SJSA1 (cell line): ENCODE results near the gene FNTB. TPM values are rescaled to one million over a fixed set of nuclear protein-coding genes. Genes with fewer than 3 reads are reported as not detected.

Source experiments
- DNase-seq, 2 experiments: peaks; one replicate each; pipeline ENCODE4 v3.0.0-alpha.2; 2015 to 2020; ENCODE audit warnings: low spot score in 2 of 2, low read depth in 1 of 2
- H3K27ac ChIP-seq: fragments of 250-450 bp; sonication (Bioruptor Pico); 2 replicates; pipeline ENCODE4 v1.5.1; 2020; ENCODE audit warnings: mild to moderate bottlenecking, moderate library complexity
- H3K27me3 ChIP-seq: fragments of 250-450 bp; sonication (Bioruptor Pico); replicated peaks from 2 replicates; pipeline ENCODE4 v1.5.1; 2020; ENCODE audit warnings: mild to moderate bottlenecking, moderate library complexity
- H3K36me3 ChIP-seq: fragments of 250-450 bp; sonication (Bioruptor Pico); 2 replicates; pipeline ENCODE4 v1.5.1; 2020; ENCODE audit warnings: mild to moderate bottlenecking
- H3K4me1 ChIP-seq: fragments of 250-450 bp; sonication (Bioruptor Pico); replicated peaks from 2 replicates; pipeline ENCODE4 v1.6.1; 2021; ENCODE audit warnings: mild to moderate bottlenecking
- H3K4me3 ChIP-seq: fragments of 250-450 bp; sonication (Bioruptor Pico); 2 replicates; pipeline ENCODE4 v1.5.1; 2020; ENCODE audit warnings: mild to moderate bottlenecking
- H3K9me3 ChIP-seq: fragments of 250-450 bp; sonication (Bioruptor Pico); replicated peaks from 2 replicates; pipeline ENCODE4 v1.5.1; 2020; ENCODE audit warnings: mild to moderate bottlenecking
- total RNA-seq: library from RNA; depleted of rRNA; stranded (reverse); fragments of >200 nt; shearing (Covaris generic); gene quantifications from 2 replicates; pipeline ENCODE4 v1.2.3, GENCODE V29; 2014

The FNTB gene
- total RNA-seq, 1 experiment from 2014 or later, result 7.4 TPM

- Histone ChIP-seq H3K27ac (no peak overlapping the region), H3K36me3 (peaks cover 65% of the 10 kb centered on the region), H3K27me3 (no peaks in the 10 kb centered on the region), H3K4me1 (peaks cover 19% of the 10 kb centered on the region), H3K9me3 (no peaks in the 10 kb centered on the region), H3K4me3 (no peak overlapping the region)
- no peak for DNase-seq
These were observed 109.0 kb downstream of the FNTB start for GRCh38 chr14:65095633-65096205.

DNA sequence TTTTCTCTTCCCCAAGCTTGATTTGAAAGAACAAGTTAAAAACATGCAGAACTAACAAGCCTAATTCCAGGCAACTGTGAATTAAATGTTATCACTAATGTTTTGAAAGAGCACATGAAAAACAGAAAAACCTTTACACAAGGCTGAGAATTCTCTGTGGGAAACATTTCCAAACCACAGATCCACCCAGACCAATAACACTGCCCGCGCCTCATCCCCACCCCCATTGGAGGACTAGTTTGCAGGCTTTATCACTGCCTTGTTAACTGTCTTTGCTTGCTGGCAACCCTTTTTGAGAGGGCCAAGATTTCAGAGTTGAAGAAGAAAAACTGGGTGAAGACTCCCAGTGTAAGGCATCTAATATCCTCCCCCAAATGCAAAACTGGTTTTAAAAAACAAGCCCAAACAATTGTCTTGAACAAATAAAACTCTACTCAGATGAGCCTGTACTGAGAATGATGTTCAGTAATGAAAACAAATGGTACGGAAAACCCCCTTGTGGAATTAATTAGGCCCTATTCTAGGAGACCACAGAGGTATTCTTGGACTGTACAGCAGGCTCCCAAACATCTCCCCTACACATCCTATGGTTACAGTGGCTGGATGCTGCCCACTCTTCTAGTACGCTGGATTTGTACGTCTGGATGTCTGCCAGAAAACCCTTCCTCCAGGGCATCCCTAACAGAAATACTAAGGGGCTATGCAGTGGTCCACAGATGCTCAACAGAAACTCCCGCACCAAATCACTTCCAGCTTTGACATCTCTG, 109.8 kb downstream of the FNTB start:
- DNase-seq, result peak in 1 of 2 experiments; percentile 38
- no peaks in the 10 kb centered on the region for H3K9me3 ChIP-seq
- no peak overlapping the region for H3K4me3 ChIP-seq
- H3K27me3 ChIP-seq, result no peaks in the 10 kb centered on the region
- peaks cover 23% of the 10 kb centered on the region for H3K4me1 ChIP-seq
- H3K36me3 ChIP-seq, result peaks cover 66% of the 10 kb centered on the region
- no peak overlapping the region for H3K27ac ChIP-seq

GRCh38 chr14:65098586-65098985, 111.9 kb downstream of the FNTB start:
- no peak for DNase-seq
- Histone ChIP-seq H3K27ac (no peak overlapping the region), H3K4me3 (no peak overlapping the region), H3K9me3 (no peaks in the 10 kb centered on the region; the same call in 1 of the 2 replicates), H3K27me3 (no peaks in the 10 kb centered on the region), H3K4me1 (peaks cover 28% of the 10 kb centered on the region), H3K36me3 (peaks cover 52% of the 10 kb centered on the region)

DNA sequence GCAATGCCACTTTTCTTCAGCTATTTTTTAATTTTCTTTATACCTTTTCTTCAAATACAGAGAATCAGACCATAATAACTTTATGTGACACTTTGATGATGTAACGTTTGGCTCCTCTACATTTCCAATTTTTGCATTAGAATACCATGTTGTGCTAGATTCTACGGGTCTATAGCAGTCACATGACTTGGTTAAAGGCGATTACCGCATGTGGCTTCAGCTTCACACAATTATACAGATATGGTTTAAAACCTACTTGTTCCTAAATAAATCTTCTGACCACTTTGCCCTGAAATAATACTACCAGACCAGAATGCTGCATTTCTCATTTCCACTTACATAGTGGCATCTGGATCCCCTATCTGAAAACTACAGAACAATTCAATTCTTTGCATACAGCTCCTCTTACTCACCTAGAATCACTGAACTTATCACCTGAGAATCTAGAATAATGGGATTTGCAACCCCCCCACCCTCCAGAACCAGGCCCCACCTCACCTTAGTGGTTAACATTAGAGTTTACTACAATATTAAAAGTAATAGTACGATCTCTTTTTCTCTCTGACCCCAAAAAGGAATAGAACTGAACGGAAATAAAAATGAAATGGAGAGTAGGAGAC, 114.3 kb downstream of the FNTB start:
- Histone ChIP-seq H3K4me1 (peaks cover 22% of the 10 kb centered on the region), H3K36me3 (peaks cover 31% of the 10 kb centered on the region), H3K27ac (no peak overlapping the region), H3K27me3 (no peaks in the 10 kb centered on the region), H3K9me3 (no peaks in the 10 kb centered on the region; the same call in 1 of the 2 replicates), H3K4me3 (peak overlapping the region; percentile 90)
- no peak for DNase-seq

GRCh38 chr14:65101631-65102440, 115.1 kb downstream of the FNTB start:
- Histone ChIP-seq H3K4me1 (peaks cover 14% of the 10 kb centered on the region), H3K27ac (peak overlapping the region; percentile 58), H3K9me3 (no peaks in the 10 kb centered on the region; the same call in 1 of the 2 replicates), H3K27me3 (no peaks in the 10 kb centered on the region), H3K4me3 (peak overlapping the region; percentile 90), H3K36me3 (peaks cover 31% of the 10 kb centered on the region)
- peak in 1 of 2 experiments; percentile 21 for DNase-seq

- Histone ChIP-seq H3K36me3 (peaks cover 25% of the 10 kb centered on the region), H3K27me3 (no peaks in the 10 kb centered on the region), H3K27ac (peak within 1 kb of the TSS; percentile 58), H3K4me1 (peaks cover 9% of the 10 kb centered on the region; the same call in 1 of the 2 replicates), H3K9me3 (no peaks in the 10 kb centered on the region; the same call in 1 of the 2 replicates), H3K4me3 (peak within 1 kb of the TSS; percentile 90)
- peak; percentile 86 to 97 for DNase-seq
These were observed 115.9 kb downstream of the FNTB start, which contains the start of gene MAX for GRCh38 chr14:65102441-65103149. TSS of gene MAX (minus strand) at chr14:65102517. CDS start at chr14:65102339, 178 bp downstream.

DNA sequence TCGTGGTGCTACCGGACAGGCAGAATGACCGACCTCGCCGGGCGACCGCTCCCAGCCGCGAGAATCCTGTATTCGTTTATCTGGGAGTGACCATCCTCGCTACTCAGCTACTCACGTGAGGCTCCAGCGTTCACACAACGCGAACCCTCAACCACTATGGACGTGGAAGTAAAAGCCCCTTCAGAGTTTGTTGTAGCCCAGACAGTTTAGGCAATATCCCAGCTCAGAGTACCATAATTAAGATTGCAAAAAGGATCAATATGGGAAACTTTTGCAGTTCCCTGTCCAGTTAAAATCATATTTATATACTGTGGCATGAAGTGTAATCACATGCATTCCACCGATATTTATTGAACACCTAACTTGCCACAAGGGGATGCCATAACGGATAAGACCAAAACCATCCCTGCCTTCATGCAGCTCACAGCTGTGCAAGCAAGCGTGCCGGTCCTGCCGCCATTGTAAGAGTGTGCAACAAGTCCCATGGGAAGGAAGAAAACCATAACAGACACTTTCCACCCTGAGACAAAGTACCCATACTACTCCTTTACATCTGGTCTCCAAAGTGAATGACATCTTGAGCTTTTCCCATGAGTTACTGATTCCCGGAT, 116.6 kb downstream of the FNTB start:
- peak overlapping the region; percentile 90 for H3K4me3 ChIP-seq
- H3K27me3 ChIP-seq, result no peaks in the 10 kb centered on the region
- H3K36me3 ChIP-seq, result peaks cover 18% of the 10 kb centered on the region
- peaks cover 9% of the 10 kb centered on the region; the same call in 1 of the 2 replicates for H3K4me1 ChIP-seq
- no peak overlapping the region for H3K27ac ChIP-seq
- peak in 1 of 2 experiments; percentile 10 for DNase-seq
- H3K9me3 ChIP-seq, result no peaks in the 10 kb centered on the region; the same call in 1 of the 2 replicates

- Histone ChIP-seq H3K4me1 (peaks cover 9% of the 10 kb centered on the region; the same call in 1 of the 2 replicates), H3K27ac (no peak overlapping the region), H3K27me3 (no peaks in the 10 kb centered on the region), H3K36me3 (peaks cover 14% of the 10 kb centered on the region), H3K9me3 (no peaks in the 10 kb centered on the region; the same call in 1 of the 2 replicates), H3K4me3 (no peak overlapping the region)
- no peak for DNase-seq
These were observed 118.1 kb downstream of the FNTB start for GRCh38 chr14:65104791-65105190.

- H3K27ac ChIP-seq, result no peak overlapping the region
- peaks cover 4% of the 10 kb centered on the region; the same call in 1 of the 2 replicates for H3K36me3 ChIP-seq
- H3K4me3 ChIP-seq, result no peak overlapping the region
- no peaks in the 10 kb centered on the region; the same call in 1 of the 2 replicates for H3K9me3 ChIP-seq
- 0 out of 2 replicates have a peak, but pooled peaks cover 5% of the 10 kb centered on the region for H3K4me1 ChIP-seq
- H3K27me3 ChIP-seq, result no peaks in the 10 kb centered on the region
- no peak for DNase-seq
These were observed 119.6 kb downstream of the FNTB start for GRCh38 chr14:65106316-65106715.

- Histone ChIP-seq H3K27me3 (no peaks in the 10 kb centered on the region), H3K4me3 (no peak overlapping the region), H3K9me3 (no peaks in the 10 kb centered on the region; the same call in 1 of the 2 replicates), H3K4me1 (0 out of 2 replicates have a peak, but pooled peaks cover 5% of the 10 kb centered on the region), H3K27ac (no peak overlapping the region), H3K36me3 (peaks cover 4% of the 10 kb centered on the region; the same call in 1 of the 2 replicates)
- no peak for DNase-seq
These were observed 120.0 kb downstream of the FNTB start for GRCh38 chr14:65106736-65107135.

DNA sequence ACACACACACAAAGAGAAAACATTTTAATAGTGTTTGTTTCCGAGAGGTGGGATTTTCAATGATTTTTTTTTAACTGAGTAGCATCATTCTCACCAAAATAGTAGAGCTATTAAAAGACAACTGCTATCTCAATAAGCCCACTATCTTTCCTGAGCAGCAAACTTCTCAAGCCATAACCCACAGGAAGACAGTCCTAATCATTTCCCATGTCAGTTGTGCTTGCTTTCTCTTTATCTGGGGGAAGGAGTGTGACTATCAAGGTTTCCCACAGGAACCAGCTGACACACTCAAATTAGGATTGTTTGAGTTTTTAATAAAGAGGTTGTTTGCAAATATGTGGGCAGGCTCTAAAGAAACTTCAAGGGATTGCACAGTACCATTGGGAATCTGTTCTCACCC, 120.5 kb downstream of the FNTB start:
- DNase-seq, result no peak
- Histone ChIP-seq H3K27me3 (no peaks in the 10 kb centered on the region), H3K36me3 (no peaks in the 10 kb centered on the region), H3K4me1 (0 out of 2 replicates have a peak, but pooled peaks cover 5% of the 10 kb centered on the region), H3K9me3 (no peaks in the 10 kb centered on the region), H3K4me3 (no peak overlapping the region), H3K27ac (no peak overlapping the region)

- DNase-seq, result no peak
- H3K4me3 ChIP-seq, result no peak overlapping the region
- no peaks in the 10 kb centered on the region for H3K36me3 ChIP-seq
- H3K9me3 ChIP-seq, result no peaks in the 10 kb centered on the region
- no peaks in the 10 kb centered on the region for H3K4me1 ChIP-seq
- no peak overlapping the region for H3K27ac ChIP-seq
- no peaks in the 10 kb centered on the region for H3K27me3 ChIP-seq
These were observed 122.7 kb downstream of the FNTB start for GRCh38 chr14:65109357-65109756.
